ENCODE measurements around the gene TMPRSS4. TPM values are rescaled to one million over a fixed set of nuclear protein-coding genes. Genes with fewer than 3 reads are reported as not detected.

Gene TMPRSS4
- total and polyA plus RNA-seq, 9 of the 15 experiments (the other 6 are each of a cell fraction or from before 2014, with no cell fraction given): 4.0 to 10.0 (median 5.6) TPM

DNA sequence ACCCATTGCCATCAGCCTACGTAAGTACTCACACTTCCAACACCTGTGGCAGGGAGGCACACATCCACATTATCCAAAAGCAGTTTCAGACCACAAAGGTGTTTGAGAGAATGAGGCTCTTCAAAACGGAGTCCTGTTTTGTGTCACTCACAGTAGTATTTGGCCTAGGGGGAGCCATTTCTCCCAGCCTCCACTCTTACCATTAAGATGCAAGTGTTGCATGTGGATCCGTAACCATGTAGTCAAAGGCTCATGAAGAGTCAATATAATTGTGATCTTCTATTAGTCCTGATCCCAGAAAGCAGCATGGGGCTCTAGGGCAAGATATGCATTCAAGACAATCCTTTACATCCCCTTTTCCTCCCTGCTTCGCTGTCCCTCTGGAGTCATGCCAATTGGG lies 49.2 kb upstream of the TMPRSS4 start (continued):
- TF ChIP-seq, protein P1, sequence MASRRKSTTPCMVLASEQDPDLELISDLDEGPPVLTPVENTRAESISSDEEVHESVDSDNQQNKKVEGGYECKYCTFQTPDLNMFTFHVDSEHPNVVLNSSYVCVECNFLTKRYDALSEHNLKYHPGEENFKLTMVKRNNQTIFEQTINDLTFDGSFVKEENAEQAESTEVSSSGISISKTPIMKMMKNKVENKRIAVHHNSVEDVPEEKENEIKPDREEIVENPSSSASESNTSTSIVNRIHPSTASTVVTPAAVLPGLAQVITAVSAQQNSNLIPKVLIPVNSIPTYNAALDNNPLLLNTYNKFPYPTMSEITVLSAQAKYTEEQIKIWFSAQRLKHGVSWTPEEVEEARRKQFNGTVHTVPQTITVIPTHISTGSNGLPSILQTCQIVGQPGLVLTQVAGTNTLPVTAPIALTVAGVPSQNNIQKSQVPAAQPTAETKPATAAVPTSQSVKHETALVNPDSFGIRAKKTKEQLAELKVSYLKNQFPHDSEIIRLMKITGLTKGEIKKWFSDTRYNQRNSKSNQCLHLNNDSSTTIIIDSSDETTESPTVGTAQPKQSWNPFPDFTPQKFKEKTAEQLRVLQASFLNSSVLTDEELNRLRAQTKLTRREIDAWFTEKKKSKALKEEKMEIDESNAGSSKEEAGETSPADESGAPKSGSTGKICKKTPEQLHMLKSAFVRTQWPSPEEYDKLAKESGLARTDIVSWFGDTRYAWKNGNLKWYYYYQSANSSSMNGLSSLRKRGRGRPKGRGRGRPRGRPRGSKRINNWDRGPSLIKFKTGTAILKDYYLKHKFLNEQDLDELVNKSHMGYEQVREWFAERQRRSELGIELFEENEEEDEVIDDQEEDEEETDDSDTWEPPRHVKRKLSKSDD (conservative IDR thresholded peaks at IDR 0.05; ENCODE audit: low read length): no peak
- TF ChIP-seq MAFG (tag; conservative IDR thresholded peaks at IDR 0.05): no peak
- TF ChIP-seq MCM7 (IDR thresholded peaks at IDR 0.05): no peak
- TF ChIP-seq, protein P2, sequence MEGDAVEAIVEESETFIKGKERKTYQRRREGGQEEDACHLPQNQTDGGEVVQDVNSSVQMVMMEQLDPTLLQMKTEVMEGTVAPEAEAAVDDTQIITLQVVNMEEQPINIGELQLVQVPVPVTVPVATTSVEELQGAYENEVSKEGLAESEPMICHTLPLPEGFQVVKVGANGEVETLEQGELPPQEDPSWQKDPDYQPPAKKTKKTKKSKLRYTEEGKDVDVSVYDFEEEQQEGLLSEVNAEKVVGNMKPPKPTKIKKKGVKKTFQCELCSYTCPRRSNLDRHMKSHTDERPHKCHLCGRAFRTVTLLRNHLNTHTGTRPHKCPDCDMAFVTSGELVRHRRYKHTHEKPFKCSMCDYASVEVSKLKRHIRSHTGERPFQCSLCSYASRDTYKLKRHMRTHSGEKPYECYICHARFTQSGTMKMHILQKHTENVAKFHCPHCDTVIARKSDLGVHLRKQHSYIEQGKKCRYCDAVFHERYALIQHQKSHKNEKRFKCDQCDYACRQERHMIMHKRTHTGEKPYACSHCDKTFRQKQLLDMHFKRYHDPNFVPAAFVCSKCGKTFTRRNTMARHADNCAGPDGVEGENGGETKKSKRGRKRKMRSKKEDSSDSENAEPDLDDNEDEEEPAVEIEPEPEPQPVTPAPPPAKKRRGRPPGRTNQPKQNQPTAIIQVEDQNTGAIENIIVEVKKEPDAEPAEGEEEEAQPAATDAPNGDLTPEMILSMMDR (IDR thresholded peaks at IDR 0.05 in 2 of 3, conservative IDR thresholded peaks at IDR 0.05 in 1 of 3; ENCODE audit: insufficient read depth in 2 of 3, low read depth in 1 of 3, low read length in 3 of 3): peak in 2 of 3 experiments; percentile 12 to 22; a peak in 1 of 6 replicates
- no peak for TF ChIP-seq NFXL1 (CRISPR knock-in tag; IDR thresholded peaks at IDR 0.05)
- no peak for TF ChIP-seq FOXA1 (IDR thresholded peaks at IDR 0.05; ENCODE audit: borderline replicate concordance)

DNA sequence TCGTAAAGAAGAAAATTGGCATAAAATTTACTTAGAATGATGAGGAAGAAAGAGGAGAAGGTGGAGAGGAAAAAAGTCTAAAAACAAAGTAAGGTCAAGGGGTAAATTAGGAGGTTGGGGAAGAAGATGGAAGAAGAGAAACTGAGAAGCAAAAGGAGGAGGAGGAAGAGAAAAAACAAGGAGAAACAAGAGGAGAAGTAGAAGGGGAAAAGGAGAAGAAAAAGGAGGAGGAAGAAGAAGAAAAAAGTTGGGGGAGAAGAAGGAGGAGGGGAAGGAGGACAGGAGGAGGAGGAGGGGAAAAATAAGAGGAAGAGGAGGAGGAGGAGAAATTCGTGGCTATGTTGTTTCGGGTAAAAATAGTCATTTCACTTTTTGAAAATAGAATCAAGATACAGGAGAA lies 48.3 kb upstream of the TMPRSS4 start:
- in situ Hi-C loops (cut with MboI): no loop called here
- Histone ChIP-seq H3K27ac (ENCODE audit: extremely low read depth, low read depth, low read length) (no peak overlapping the region), H3K9ac (ENCODE audit: insufficient read depth in 1 of 2, low read depth in 2 of 2, low read length in 2 of 2) (no peak overlapping the region), H3K79me2 (ENCODE audit: control insufficient read depth, insufficient read depth, low read length) (no peaks in the 10 kb centered on the region), H3K9me3 (replicated peaks; ENCODE audit: control insufficient read depth, insufficient read depth, low read depth, low read length) (no peaks in the 10 kb centered on the region), H3K27me3 (ENCODE audit: control insufficient read depth in 2 of 2, insufficient read depth in 2 of 2, low read length in 2 of 2) (no peaks in the 10 kb centered on the region), H3K4me1 (replicated peaks in 1 of 2; ENCODE audit: control insufficient read depth in 2 of 2, insufficient read depth in 2 of 2, low read length in 2 of 2) (no peaks in the 10 kb centered on the region), H2AFZ (ENCODE audit: low read depth, low read length) (peak overlapping the region; percentile 36), H3K4me3 (no peak overlapping the region), H3K4me2 (ENCODE audit: insufficient read depth, low read length) (no peak overlapping the region), H4K20me1 (replicated peaks; ENCODE audit: control insufficient read depth, insufficient read depth, low read length) (no peaks in the 10 kb centered on the region), H3K36me3 (ENCODE audit: control insufficient read depth, insufficient read depth, low read length) (no peaks in the 10 kb centered on the region), H3K9me1 (ENCODE audit: control insufficient read depth, insufficient read depth, low read length) (no peaks in the 10 kb centered on the region)
- intact Hi-C loops (cut with micrococcal nuclease): no loop called here
- POLR2A ChIA-PET: no interaction called here
- no TSS peak for BruUV-seq (replicated peaks)
- 30% methylated on average over 3 of the region's 3 CpGs for WGBS (ENCODE audit: insufficient coverage, low coverage, missing lambda C conversion rate)
- DNase-seq (ENCODE audit: extremely low read depth in 1 of 4, low spot score in 3 of 4) (no peak), FAIRE-seq (no peak), ATAC-seq (no peak)
- CTCF ChIA-PET (ENCODE audit: low intra/inter-chr PET ratio): no interaction called here
- TF ChIP-seq TOE1 (IDR thresholded peaks at IDR 0.05; ENCODE audit: borderline replicate concordance) (0 out of 2 replicates have a peak, but pooled peaks have one; percentile 53), TOE1 (CRISPR knock-in tag; IDR thresholded peaks at IDR 0.05; ENCODE audit: borderline replicate concordance, low read depth) (no peak), HNRNPLL (IDR thresholded peaks at IDR 0.05; ENCODE audit: low read depth, low read length, poor library complexity, severe bottlenecking) (no peak), ERF (CRISPR knock-in tag; IDR thresholded peaks at IDR 0.05) (no peak), CREB5 (CRISPR knock-in tag; IDR thresholded peaks at IDR 0.05) (no peak), ZNF431 (CRISPR knock-in tag; IDR thresholded peaks at IDR 0.05) (no peak), CBX8 (IDR thresholded peaks at IDR 0.05; ENCODE audit: borderline replicate concordance, extremely low read depth, low read depth, low read length, poor library complexity, severe bottlenecking) (no peak)
- TF ChIP-seq, protein P3, sequence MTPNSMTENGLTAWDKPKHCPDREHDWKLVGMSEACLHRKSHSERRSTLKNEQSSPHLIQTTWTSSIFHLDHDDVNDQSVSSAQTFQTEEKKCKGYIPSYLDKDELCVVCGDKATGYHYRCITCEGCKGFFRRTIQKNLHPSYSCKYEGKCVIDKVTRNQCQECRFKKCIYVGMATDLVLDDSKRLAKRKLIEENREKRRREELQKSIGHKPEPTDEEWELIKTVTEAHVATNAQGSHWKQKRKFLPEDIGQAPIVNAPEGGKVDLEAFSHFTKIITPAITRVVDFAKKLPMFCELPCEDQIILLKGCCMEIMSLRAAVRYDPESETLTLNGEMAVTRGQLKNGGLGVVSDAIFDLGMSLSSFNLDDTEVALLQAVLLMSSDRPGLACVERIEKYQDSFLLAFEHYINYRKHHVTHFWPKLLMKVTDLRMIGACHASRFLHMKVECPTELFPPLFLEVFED (CRISPR knock-in tag; conservative IDR thresholded peaks at IDR 0.05): 0 out of 2 replicates have a peak, but pooled peaks have one; percentile 41
